HepG2 (cell line): ENCODE measurements around the gene HSPA1A. TPM values are rescaled to one million over a fixed set of nuclear protein-coding genes. Genes with fewer than 3 reads are reported as not detected.

ENCODE experiments used
- AHDC1 ChIP-seq: sonication (generic); formaldehyde crosslinking; IDR thresholded peaks from 2 replicates; pipeline ENCODE4 v1.5.1; 2020; ENCODE audit warnings: mild to moderate bottlenecking, missing genetic modification reagents, borderline replicate concordance
- CBX2 ChIP-seq, 2 experiments: fragments of 200-600 bp in 1 of 2; sonication (generic); formaldehyde crosslinking in 1 of 2; IDR thresholded peaks; 2 replicates each; pipeline versions ENCODE4 v1.7.0 to v1.8.1; 2018 to 2022; ENCODE audit warnings: low read depth in 2 of 2, low read length in 1 of 2, mild to moderate bottlenecking in 1 of 2, missing genetic modification reagents in 1 of 2
- CHCHD3 ChIP-seq: sonication (generic); formaldehyde crosslinking; IDR thresholded peaks from 2 replicates; pipeline ENCODE4 v1.8.0; 2022; ENCODE audit warnings: mild to moderate bottlenecking, missing genetic modification reagents, moderate library complexity
- GABPB1 ChIP-seq: IDR thresholded peaks from 2 replicates; pipeline ENCODE4 v1.6.1; 2016; ENCODE audit warnings: mild to moderate bottlenecking, missing genetic modification reagents, moderate library complexity, missing compliant biosample characterization
- HDAC6 ChIP-seq: fragments of 200-600 bp; sonication (generic); IDR thresholded peaks from 2 replicates; pipeline ENCODE4 v1.7.0; 2017; ENCODE audit warnings: mild to moderate bottlenecking, antibody characterized with exemption, low read length, low read depth
- HIVEP1 ChIP-seq: sonication (generic); formaldehyde crosslinking; IDR thresholded peaks from 2 replicates; pipeline ENCODE4 v1.4.0; 2020; ENCODE audit warnings: mild to moderate bottlenecking, missing genetic modification reagents
- HMGA1 ChIP-seq: sonication (generic); formaldehyde crosslinking; conservative IDR thresholded peaks from 2 replicates; pipeline ENCODE4 v1.4.0; 2020; ENCODE audit warnings: missing genetic modification reagents
- KAT7 ChIP-seq: IDR thresholded peaks from 2 replicates; pipeline ENCODE4 v1.6.1; 2018; ENCODE audit warnings: borderline replicate concordance, missing compliant biosample characterization
- MTF1 ChIP-seq: sonication (generic); formaldehyde crosslinking; IDR thresholded peaks from 2 replicates; pipeline ENCODE4 v1.5.0; 2020; ENCODE audit warnings: missing genetic modification reagents
- NFIC ChIP-seq: IDR thresholded peaks from 2 replicates; pipeline ENCODE4 v1.6.1; 2012; ENCODE audit warnings: mild to moderate bottlenecking, low read length, inconsistent platforms
- POLR2AphosphoS2 ChIP-seq: IDR thresholded peaks from 2 replicates; pipeline ENCODE4 v1.6.1; 2011; ENCODE audit warnings: low read depth, low read length, improper control_type of control experiment
- SRF ChIP-seq: IDR thresholded peaks from 2 replicates; pipeline ENCODE4 v1.6.1; 2011; ENCODE audit warnings: mild to moderate bottlenecking, low read depth, low read length, moderate library complexity
- SSRP1 ChIP-seq: IDR thresholded peaks from 2 replicates; pipeline ENCODE4 v1.6.1; 2016; ENCODE audit warnings: control low read depth
- TCF7L2 ChIP-seq: IDR thresholded peaks from 2 replicates; pipeline ENCODE4 v1.6.1; 2011; ENCODE audit warnings: mild to moderate bottlenecking, low read depth, low read length, moderate library complexity
- ZMYM3 ChIP-seq: sonication (generic); formaldehyde crosslinking; IDR thresholded peaks from 2 replicates; pipeline ENCODE4 v1.5.1; 2020; ENCODE audit warnings: mild to moderate bottlenecking, missing genetic modification reagents
- ZNF282 ChIP-seq: fragments of 450-650 bp; IDR thresholded peaks from 2 replicates; pipeline ENCODE4 v1.6.1; 2018; ENCODE audit not compliant: partially characterized antibody
- ZNF616 ChIP-seq: sonication (generic); formaldehyde crosslinking; IDR thresholded peaks from 2 replicates; pipeline ENCODE4 v1.5.0; 2020; ENCODE audit warnings: low read depth, mild to moderate bottlenecking, missing genetic modification reagents
- ZNF773 ChIP-seq: sonication (generic); formaldehyde crosslinking; IDR thresholded peaks from 2 replicates; pipeline ENCODE4 v1.4.0; 2020; ENCODE audit warnings: missing genetic modification reagents, borderline replicate concordance
- polyA plus RNA-seq, 8 experiments: library from polyadenylated mRNA; depleted of rRNA in 3 of 8; stranded (reverse) in 7 of 8; unstranded in 1 of 8; fragments of >200 nt; fragmentation: Illumina TruSeq in 4 of 8; extraction: Trizol in 4 of 8; gene quantifications; 2 replicates each; pipeline versions ENCODE4 v1.2.1 to v1.2.3, GENCODE V29; 2011 to 2016; ENCODE audit warnings: low read depth in 4 of 8, missing spikeins in 1 of 8, mixed read lengths in 1 of 8; ENCODE audit not compliant: insufficient read depth in 1 of 8
- total RNA-seq, 5 experiments: library from RNA; depleted of rRNA; stranded (reverse); fragments of >200 nt; fragmentation: Illumina TruSeq; extraction: Trizol; gene quantifications; 2 replicates each; pipeline ENCODE4 v1.2.3, GENCODE V29; 2016; ENCODE audit warnings: low read depth in 1 of 5
- TF ChIP-seq, protein P1 (sequence below): IDR thresholded peaks from 2 replicates; pipeline ENCODE4 v1.6.1; 2012; ENCODE audit warnings: low read length, improper control_type of control experiment
- TF ChIP-seq, protein P2 (sequence below): sonication (generic); formaldehyde crosslinking; IDR thresholded peaks from 2 replicates; pipeline ENCODE4 v1.4.0; 2020; ENCODE audit warnings: mild to moderate bottlenecking, missing genetic modification reagents

Gene HSPA1A
- total and polyA plus RNA-seq, 2 of the 13 experiments (the other 11 are each of a cell fraction or from before 2014, with no cell fraction given), result 44.5 to 85.0 TPM

DNA sequence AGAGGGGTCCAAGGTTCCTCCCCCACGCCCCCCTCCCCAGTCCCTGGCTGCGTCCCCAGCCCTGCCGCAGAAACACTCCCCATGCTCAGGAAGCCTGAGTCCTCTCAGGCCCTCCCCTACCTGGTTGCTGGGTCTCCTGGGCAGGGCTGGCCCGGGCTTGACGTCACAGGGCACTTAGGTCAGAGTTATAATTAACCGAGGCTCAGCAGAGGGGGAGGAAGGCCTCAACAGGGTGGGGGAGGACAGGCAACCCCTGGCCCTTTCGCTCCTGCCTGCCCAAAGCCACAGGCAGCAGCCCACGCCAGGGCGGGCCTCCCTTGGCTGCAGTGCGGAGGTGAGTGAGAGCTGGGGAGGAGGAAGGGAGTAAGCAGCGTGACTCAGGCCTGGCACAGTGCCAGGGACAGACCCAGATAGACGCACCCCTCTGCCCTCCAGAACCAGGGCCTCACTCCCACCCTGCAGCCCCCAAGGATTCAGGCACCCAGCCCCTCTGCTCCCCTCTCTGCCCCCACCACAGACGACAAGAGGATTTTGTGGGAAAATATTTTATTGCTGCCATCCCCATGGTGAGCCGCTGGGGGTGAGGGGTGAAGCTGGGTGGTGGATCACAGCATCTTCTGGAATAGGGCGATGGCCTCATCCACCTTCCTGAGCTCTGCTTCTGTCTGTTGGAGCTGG is 38.2 kb upstream of the HSPA1A start, which contains the start of gene VWA7 (continued):
- TF ChIP-seq AHDC1 (CRISPR knock-in tag) (peak; percentile 72), KAT7 (CRISPR knock-in tag) (no peak), MTF1 (no peak), ZNF773 (CRISPR knock-in tag) (no peak), HMGA1 (CRISPR knock-in tag) (no peak), ZMYM3 (CRISPR knock-in tag) (no peak), HIVEP1 (CRISPR knock-in tag) (peak; percentile 98), SSRP1 (CRISPR knock-in tag) (no peak; the same call in 1 of the 2 replicates), ZNF616 (CRISPR knock-in tag) (no peak), NFIC (no peak; the same call in 1 of the 2 replicates), SRF (no peak), CBX2 (IDR thresholded peaks at IDR 0.05; ENCODE audit: low read depth, low read length) (no peak), CBX2 (CRISPR knock-in tag; IDR thresholded peaks at IDR 0.05; ENCODE audit: low read depth) (no peak), POLR2AphosphoS2 (no peak), HDAC6 (no peak), ZNF282 (no peak), TCF7L2 (no peak), GABPB1 (CRISPR knock-in tag) (peak; percentile 74), CHCHD3 (no peak)
- TF ChIP-seq, protein P1, sequence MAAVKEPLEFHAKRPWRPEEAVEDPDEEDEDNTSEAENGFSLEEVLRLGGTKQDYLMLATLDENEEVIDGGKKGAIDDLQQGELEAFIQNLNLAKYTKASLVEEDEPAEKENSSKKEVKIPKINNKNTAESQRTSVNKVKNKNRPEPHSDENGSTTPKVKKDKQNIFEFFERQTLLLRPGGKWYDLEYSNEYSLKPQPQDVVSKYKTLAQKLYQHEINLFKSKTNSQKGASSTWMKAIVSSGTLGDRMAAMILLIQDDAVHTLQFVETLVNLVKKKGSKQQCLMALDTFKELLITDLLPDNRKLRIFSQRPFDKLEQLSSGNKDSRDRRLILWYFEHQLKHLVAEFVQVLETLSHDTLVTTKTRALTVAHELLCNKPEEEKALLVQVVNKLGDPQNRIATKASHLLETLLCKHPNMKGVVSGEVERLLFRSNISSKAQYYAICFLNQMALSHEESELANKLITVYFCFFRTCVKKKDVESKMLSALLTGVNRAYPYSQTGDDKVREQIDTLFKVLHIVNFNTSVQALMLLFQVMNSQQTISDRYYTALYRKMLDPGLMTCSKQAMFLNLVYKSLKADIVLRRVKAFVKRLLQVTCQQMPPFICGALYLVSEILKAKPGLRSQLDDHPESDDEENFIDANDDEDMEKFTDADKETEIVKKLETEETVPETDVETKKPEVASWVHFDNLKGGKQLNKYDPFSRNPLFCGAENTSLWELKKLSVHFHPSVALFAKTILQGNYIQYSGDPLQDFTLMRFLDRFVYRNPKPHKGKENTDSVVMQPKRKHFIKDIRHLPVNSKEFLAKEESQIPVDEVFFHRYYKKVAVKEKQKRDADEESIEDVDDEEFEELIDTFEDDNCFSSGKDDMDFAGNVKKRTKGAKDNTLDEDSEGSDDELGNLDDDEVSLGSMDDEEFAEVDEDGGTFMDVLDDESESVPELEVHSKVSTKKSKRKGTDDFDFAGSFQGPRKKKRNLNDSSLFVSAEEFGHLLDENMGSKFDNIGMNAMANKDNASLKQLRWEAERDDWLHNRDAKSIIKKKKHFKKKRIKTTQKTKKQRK, result no peak
- TF ChIP-seq, protein P2, sequence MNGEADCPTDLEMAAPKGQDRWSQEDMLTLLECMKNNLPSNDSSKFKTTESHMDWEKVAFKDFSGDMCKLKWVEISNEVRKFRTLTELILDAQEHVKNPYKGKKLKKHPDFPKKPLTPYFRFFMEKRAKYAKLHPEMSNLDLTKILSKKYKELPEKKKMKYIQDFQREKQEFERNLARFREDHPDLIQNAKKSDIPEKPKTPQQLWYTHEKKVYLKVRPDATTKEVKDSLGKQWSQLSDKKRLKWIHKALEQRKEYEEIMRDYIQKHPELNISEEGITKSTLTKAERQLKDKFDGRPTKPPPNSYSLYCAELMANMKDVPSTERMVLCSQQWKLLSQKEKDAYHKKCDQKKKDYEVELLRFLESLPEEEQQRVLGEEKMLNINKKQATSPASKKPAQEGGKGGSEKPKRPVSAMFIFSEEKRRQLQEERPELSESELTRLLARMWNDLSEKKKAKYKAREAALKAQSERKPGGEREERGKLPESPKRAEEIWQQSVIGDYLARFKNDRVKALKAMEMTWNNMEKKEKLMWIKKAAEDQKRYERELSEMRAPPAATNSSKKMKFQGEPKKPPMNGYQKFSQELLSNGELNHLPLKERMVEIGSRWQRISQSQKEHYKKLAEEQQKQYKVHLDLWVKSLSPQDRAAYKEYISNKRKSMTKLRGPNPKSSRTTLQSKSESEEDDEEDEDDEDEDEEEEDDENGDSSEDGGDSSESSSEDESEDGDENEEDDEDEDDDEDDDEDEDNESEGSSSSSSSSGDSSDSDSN (CRISPR knock-in tag), result peak; percentile 81
